BJ (cell line): Measurements from ENCODE around the gene RTN4R. TPM values are rescaled to one million over a fixed set of nuclear protein-coding genes. Genes with fewer than 3 reads are reported as not detected.

Source experiments
- CTCF ChIA-PET: fragments of 350-600 bp; formaldehyde crosslinking; extraction: SDS; loops from one replicate; lab custom pipeline; 2021; ENCODE audit warnings: antibody characterized with exemption, inconsistent platforms; lab: Yijun Ruan, JAX
- POLR2A ChIA-PET: fragments of 300-600 bp; sonication (Branson Sonifier 250); formaldehyde crosslinking; extraction: SDS; loops from one replicate; lab custom pipeline; 2021; ENCODE audit warnings: antibody characterized with exemption; lab: Charles Lee
- DNase-seq: peaks from one replicate; pipeline ENCODE4 v3.0.0-alpha.2; 2011; ENCODE audit warnings: low read depth
- H3K27me3 ChIP-seq: 2 replicates; pipeline ENCODE4 v1.6.0; 2011; ENCODE audit warnings: low read length; ENCODE audit not compliant: control insufficient read depth, insufficient read depth
- H3K36me3 ChIP-seq: 2 replicates; pipeline ENCODE4 v1.5.1; 2011; ENCODE audit warnings: low read length; ENCODE audit not compliant: control insufficient read depth, insufficient read depth
- H3K4me3 ChIP-seq: 2 replicates; pipeline ENCODE4 v1.5.1; 2011; ENCODE audit warnings: low read depth, mild to moderate bottlenecking, control low read depth, low read length
- CTCF ChIP-seq: IDR thresholded peaks from 2 replicates; pipeline ENCODE4 v1.5.1; 2011; ENCODE audit warnings: low read depth, mild to moderate bottlenecking, control low read depth, inconsistent platforms, low read length, moderate library complexity; ENCODE audit not compliant: insufficient read depth
- polyA plus RNA-seq: library from polyadenylated mRNA; depleted of rRNA; stranded (reverse); fragments of >200 nt; gene quantifications from 2 replicates; pipeline ENCODE4 v1.2.3, GENCODE V29; 2011

The RTN4R gene
- polyA plus RNA-seq, 1 experiment = 0.77 TPM

- Histone ChIP-seq H3K27me3 (peaks cover 6% of the 10 kb centered on the region; the same call in 1 of the 2 replicates), H3K4me3 (no peak overlapping the region), H3K36me3 (no peaks in the 10 kb centered on the region)
- POLR2A ChIA-PET = no interaction called here
- TF ChIP-seq CTCF = no peak
- no peak for DNase-seq
- CTCF ChIA-PET = no interaction called here
Measured at GRCh38 chr22:20233351-20234313, 34.5 kb downstream of the RTN4R start.

GRCh38 chr22:20232781-20233180 lies 35.3 kb downstream of the RTN4R start:
- Histone ChIP-seq H3K27me3 (peaks cover 6% of the 10 kb centered on the region; the same call in 1 of the 2 replicates), H3K4me3 (no peak overlapping the region), H3K36me3 (no peaks in the 10 kb centered on the region)
- POLR2A ChIA-PET = no interaction called here
- CTCF ChIA-PET = no interaction called here
- TF ChIP-seq CTCF = no peak
- DNase-seq = no peak

GRCh38 chr22:20232237-20232598 lies 35.9 kb downstream of the RTN4R start:
- ChIA-PET CTCF (no interaction called here), POLR2A (no interaction called here)
- peaks cover 6% of the 10 kb centered on the region; the same call in 1 of the 2 replicates for H3K27me3 ChIP-seq
- no peaks in the 10 kb centered on the region for H3K36me3 ChIP-seq
- no peak for DNase-seq
- H3K4me3 ChIP-seq = no peak overlapping the region
- no peak for TF ChIP-seq CTCF

- Histone ChIP-seq H3K4me3 (no peak overlapping the region), H3K27me3 (peaks cover 6% of the 10 kb centered on the region; the same call in 1 of the 2 replicates), H3K36me3 (no peaks in the 10 kb centered on the region)
- no peak for DNase-seq
- ChIA-PET POLR2A (no interaction called here), CTCF (no interaction called here)
- no peak for TF ChIP-seq CTCF
Measured at GRCh38 chr22:20231514-20232236, 36.4 kb downstream of the RTN4R start.

GRCh38 chr22:20230777-20231420 lies 37.2 kb downstream of the RTN4R start:
- ChIA-PET POLR2A (no interaction called here), CTCF (no interaction called here)
- no peak for TF ChIP-seq CTCF
- Histone ChIP-seq H3K4me3 (no peak overlapping the region), H3K27me3 (peaks cover 6% of the 10 kb centered on the region; the same call in 1 of the 2 replicates), H3K36me3 (no peaks in the 10 kb centered on the region)
- no peak for DNase-seq
